GM12878 (cell line): ENCODE measurements around the gene TBPL2.
"Not testable (repeated sequence)": the region's sequence is repeated elsewhere in the genome, so short reads cannot be mapped to it uniquely, and the experiment has no call there.

Experiments
- CBFB ChIP-seq: IDR thresholded peaks from 2 replicates; pipeline ENCODE4 v1.6.1; 2016; ENCODE audit warnings: antibody characterized with exemption, low read depth
- EGR1 ChIP-seq, 2 experiments: IDR thresholded peaks; 1 replicate in 1 of 2; 2 replicates in 1 of 2; pipeline ENCODE4 v1.6.1; 2011 to 2012; ENCODE audit warnings: low read depth in 2 of 2, low read length in 2 of 2, borderline replicate concordance in 1 of 2, mild to moderate bottlenecking in 1 of 2, moderate library complexity in 1 of 2
- EZH2 ChIP-seq: IDR thresholded peaks from 2 replicates; pipeline ENCODE4 v1.6.1; 2012; ENCODE audit warnings: low read depth, mild to moderate bottlenecking, control low read depth, inconsistent platforms, low read length, borderline replicate concordance; ENCODE audit not compliant: control insufficient read depth
- HDAC2 ChIP-seq: fragments of 200-600 bp; sonication (generic); IDR thresholded peaks from 2 replicates; pipeline ENCODE4 v1.6.1; 2017
- JUND ChIP-seq: IDR thresholded peaks from 2 replicates; pipeline ENCODE4 v1.6.1; 2012; ENCODE audit warnings: low read depth, mild to moderate bottlenecking, low read length, improper control_type of control experiment, moderate library complexity
- NRF1 ChIP-seq: conservative IDR thresholded peaks from 2 replicates; pipeline ENCODE4 v1.6.1; 2011; ENCODE audit warnings: mild to moderate bottlenecking, low read depth, low read length, improper control_type of control experiment
- POLR2A ChIP-seq: IDR thresholded peaks from 2 replicates; pipeline ENCODE4 v1.6.1; 2011; ENCODE audit warnings: low read depth, mild to moderate bottlenecking, low read length
- POLR2AphosphoS5 ChIP-seq: IDR thresholded peaks from 2 replicates; pipeline ENCODE4 v1.6.1; 2011; ENCODE audit warnings: mild to moderate bottlenecking, low read length, inconsistent platforms
- SMC3 ChIP-seq: IDR thresholded peaks from 2 replicates; pipeline ENCODE4 v1.6.1; 2011; ENCODE audit warnings: low read length, improper control_type of control experiment, borderline replicate concordance
- TCF12 ChIP-seq: IDR thresholded peaks from 2 replicates; pipeline ENCODE4 v1.6.1; 2011; ENCODE audit warnings: low read depth, mild to moderate bottlenecking, low read length
- ZNF24 ChIP-seq: fragments of 450-650 bp; IDR thresholded peaks from 2 replicates; pipeline ENCODE4 v1.6.1; 2017; ENCODE audit warnings: antibody characterized with exemption, mild to moderate bottlenecking
- TF ChIP-seq, protein P1 (sequence below), 3 experiments: IDR thresholded peaks in 2 of 3; conservative IDR thresholded peaks in 1 of 3; 2 replicates each; pipeline ENCODE4 v1.5.1; 2011; ENCODE audit warnings: low read depth in 3 of 3, low read length in 3 of 3, mild to moderate bottlenecking in 3 of 3, control low read depth in 2 of 3, moderate library complexity in 2 of 3, inconsistent platforms in 1 of 3, mixed read lengths in 1 of 3; ENCODE audit not compliant: control insufficient read depth in 2 of 3, insufficient read depth in 1 of 3; ENCODE audit errors: extremely low read depth in 1 of 3
- TF ChIP-seq, protein P2 (sequence below): IDR thresholded peaks from 2 replicates; pipeline ENCODE4 v1.6.1; 2011; ENCODE audit warnings: low read depth, low read length, improper control_type of control experiment, borderline replicate concordance
- TF ChIP-seq, protein P3 (sequence below): fragments of 450-650 bp; IDR thresholded peaks from 2 replicates; pipeline ENCODE4 v1.6.1; 2018; ENCODE audit warnings: mild to moderate bottlenecking, low read depth, moderate library complexity; ENCODE audit not compliant: partially characterized antibody

- TF ChIP-seq ZNF24; POLR2A; TCF12; POLR2AphosphoS5; EZH2; JUND; NRF1; CBFB; HDAC2; EGR1 (IDR thresholded peaks at IDR 0.05; ENCODE audit: borderline replicate concordance in 1 of 2, low read depth in 2 of 2, low read length in 2 of 2); SMC3: not testable (repeated sequence)
- TF ChIP-seq, protein P1, sequence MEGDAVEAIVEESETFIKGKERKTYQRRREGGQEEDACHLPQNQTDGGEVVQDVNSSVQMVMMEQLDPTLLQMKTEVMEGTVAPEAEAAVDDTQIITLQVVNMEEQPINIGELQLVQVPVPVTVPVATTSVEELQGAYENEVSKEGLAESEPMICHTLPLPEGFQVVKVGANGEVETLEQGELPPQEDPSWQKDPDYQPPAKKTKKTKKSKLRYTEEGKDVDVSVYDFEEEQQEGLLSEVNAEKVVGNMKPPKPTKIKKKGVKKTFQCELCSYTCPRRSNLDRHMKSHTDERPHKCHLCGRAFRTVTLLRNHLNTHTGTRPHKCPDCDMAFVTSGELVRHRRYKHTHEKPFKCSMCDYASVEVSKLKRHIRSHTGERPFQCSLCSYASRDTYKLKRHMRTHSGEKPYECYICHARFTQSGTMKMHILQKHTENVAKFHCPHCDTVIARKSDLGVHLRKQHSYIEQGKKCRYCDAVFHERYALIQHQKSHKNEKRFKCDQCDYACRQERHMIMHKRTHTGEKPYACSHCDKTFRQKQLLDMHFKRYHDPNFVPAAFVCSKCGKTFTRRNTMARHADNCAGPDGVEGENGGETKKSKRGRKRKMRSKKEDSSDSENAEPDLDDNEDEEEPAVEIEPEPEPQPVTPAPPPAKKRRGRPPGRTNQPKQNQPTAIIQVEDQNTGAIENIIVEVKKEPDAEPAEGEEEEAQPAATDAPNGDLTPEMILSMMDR (IDR thresholded peaks at IDR 0.05 in 2 of 3, conservative IDR thresholded peaks at IDR 0.05 in 1 of 3; ENCODE audit: control insufficient read depth in 2 of 3, extremely low read depth in 1 of 3, insufficient read depth in 1 of 3, low read depth in 3 of 3, low read length in 3 of 3), result not testable (repeated sequence)
- TF ChIP-seq, protein P2, sequence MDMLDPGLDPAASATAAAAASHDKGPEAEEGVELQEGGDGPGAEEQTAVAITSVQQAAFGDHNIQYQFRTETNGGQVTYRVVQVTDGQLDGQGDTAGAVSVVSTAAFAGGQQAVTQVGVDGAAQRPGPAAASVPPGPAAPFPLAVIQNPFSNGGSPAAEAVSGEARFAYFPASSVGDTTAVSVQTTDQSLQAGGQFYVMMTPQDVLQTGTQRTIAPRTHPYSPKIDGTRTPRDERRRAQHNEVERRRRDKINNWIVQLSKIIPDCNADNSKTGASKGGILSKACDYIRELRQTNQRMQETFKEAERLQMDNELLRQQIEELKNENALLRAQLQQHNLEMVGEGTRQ, result not testable (repeated sequence)
- TF ChIP-seq, protein P3, sequence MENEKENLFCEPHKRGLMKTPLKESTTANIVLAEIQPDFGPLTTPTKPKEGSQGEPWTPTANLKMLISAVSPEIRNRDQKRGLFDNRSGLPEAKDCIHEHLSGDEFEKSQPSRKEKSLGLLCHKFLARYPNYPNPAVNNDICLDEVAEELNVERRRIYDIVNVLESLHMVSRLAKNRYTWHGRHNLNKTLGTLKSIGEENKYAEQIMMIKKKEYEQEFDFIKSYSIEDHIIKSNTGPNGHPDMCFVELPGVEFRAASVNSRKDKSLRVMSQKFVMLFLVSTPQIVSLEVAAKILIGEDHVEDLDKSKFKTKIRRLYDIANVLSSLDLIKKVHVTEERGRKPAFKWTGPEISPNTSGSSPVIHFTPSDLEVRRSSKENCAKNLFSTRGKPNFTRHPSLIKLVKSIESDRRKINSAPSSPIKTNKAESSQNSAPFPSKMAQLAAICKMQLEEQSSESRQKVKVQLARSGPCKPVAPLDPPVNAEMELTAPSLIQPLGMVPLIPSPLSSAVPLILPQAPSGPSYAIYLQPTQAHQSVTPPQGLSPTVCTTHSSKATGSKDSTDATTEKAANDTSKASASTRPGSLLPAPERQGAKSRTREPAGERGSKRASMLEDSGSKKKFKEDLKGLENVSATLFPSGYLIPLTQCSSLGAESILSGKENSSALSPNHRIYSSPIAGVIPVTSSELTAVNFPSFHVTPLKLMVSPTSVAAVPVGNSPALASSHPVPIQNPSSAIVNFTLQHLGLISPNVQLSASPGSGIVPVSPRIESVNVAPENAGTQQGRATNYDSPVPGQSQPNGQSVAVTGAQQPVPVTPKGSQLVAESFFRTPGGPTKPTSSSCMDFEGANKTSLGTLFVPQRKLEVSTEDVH, result not testable (repeated sequence)
These were observed 16.0 kb upstream of the TBPL2 start for GRCh38 chr14:55456411-55456810.
